ENCODE results near the gene PDZRN3. TPM values are rescaled to one million over a fixed set of nuclear protein-coding genes. Genes with fewer than 3 reads are reported as not detected.

Gene PDZRN3
- total RNA-seq, 1 experiment from 2014 or later, result 5.9 TPM

DNA sequence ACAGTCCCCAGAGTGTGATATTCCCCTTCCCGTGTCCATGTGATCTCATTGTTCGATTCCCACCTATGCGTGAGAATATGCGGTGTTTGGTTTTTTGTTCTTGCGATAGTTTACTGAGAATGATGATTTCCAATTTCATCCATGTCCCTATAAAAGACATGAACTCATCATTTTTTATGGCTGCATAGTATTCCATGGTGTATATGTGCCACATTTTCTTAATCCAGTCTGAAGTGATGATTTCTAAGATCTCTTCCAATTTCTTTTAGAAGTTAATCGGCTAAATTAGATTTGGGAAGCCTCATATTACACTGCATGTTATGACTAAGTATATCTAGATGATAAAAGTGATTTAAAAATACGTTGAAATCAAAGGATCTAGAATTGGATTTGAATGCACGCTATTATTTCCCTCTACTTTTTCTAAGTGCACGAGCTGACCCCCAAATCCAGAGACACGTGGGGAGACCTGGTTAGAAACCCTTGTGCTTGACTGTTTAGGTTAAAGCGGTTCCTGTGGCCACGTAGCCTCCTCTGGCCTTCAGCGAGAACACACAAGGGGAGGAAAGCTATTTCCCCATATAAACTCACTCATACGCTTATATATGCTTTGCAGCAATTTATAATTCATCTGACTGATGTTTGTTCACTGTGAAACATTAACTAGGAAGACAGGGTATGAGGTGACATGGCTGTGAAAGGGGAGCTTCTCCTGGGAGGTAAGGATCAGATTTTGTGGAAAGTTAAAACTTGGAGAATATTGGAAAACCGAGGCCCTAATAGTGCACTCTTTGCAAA lies 243.8 kb downstream of the PDZRN3 start:
- H3K4me1 ChIP-seq (ENCODE audit: insufficient read depth, low read length), result no peaks in the 10 kb centered on the region
- TF ChIP-seq, protein P1, sequence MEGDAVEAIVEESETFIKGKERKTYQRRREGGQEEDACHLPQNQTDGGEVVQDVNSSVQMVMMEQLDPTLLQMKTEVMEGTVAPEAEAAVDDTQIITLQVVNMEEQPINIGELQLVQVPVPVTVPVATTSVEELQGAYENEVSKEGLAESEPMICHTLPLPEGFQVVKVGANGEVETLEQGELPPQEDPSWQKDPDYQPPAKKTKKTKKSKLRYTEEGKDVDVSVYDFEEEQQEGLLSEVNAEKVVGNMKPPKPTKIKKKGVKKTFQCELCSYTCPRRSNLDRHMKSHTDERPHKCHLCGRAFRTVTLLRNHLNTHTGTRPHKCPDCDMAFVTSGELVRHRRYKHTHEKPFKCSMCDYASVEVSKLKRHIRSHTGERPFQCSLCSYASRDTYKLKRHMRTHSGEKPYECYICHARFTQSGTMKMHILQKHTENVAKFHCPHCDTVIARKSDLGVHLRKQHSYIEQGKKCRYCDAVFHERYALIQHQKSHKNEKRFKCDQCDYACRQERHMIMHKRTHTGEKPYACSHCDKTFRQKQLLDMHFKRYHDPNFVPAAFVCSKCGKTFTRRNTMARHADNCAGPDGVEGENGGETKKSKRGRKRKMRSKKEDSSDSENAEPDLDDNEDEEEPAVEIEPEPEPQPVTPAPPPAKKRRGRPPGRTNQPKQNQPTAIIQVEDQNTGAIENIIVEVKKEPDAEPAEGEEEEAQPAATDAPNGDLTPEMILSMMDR (conservative IDR thresholded peaks at IDR 0.05), result no peak
- H3K4me1 Mint-ChIP-seq, result no peaks in the 10 kb centered on the region; a peak in 1 of 4 replicates
- H2BK20ac ChIP-seq (ENCODE audit: low read depth, low read length, poor library complexity, severe bottlenecking), result no peak overlapping the region
- no peaks in the 10 kb centered on the region for H4K20me1 ChIP-seq (ENCODE audit: control insufficient read depth, insufficient read depth, insufficient read length)
- H2AFZ ChIP-seq (ENCODE audit: low read length), result no peak overlapping the region
- no peak overlapping the region for H3K56ac ChIP-seq (ENCODE audit: insufficient read length, low read depth, low read length)
- H3K79me1 ChIP-seq (ENCODE audit: insufficient read depth, low read depth, low read length, poor library complexity, severe bottlenecking), result no peaks in the 10 kb centered on the region
- H3K4me2 ChIP-seq (ENCODE audit: insufficient read depth, insufficient read length, low read length), result no peak overlapping the region
- no peak overlapping the region for H3K27ac ChIP-seq (ENCODE audit: insufficient read length, low read depth, low read length)
- H3K14ac ChIP-seq (ENCODE audit: insufficient read depth, low read length), result no peak overlapping the region
- no peaks in the 10 kb centered on the region for H3K23me2 ChIP-seq (ENCODE audit: insufficient read length, low read depth, low read length, poor library complexity, severe bottlenecking)
- H3K23ac ChIP-seq (ENCODE audit: insufficient read length, low read depth, low read length), result no peak overlapping the region
- H2AK5ac ChIP-seq (ENCODE audit: insufficient read length, low read length), result no peak overlapping the region
- no peaks in the 10 kb centered on the region for H3K27me3 Mint-ChIP-seq (ENCODE audit: low read depth)
- no peak overlapping the region for H2BK5ac ChIP-seq (ENCODE audit: insufficient read length, low read length)
- no peak overlapping the region for H2BK15ac ChIP-seq (ENCODE audit: low read depth, low read length)
- H2BK120ac ChIP-seq (ENCODE audit: low read depth, low read length, poor library complexity, severe bottlenecking), result no peak overlapping the region
- no peak overlapping the region for H3K9ac ChIP-seq (ENCODE audit: extremely low read depth, insufficient read length, low read length)
- no peaks in the 10 kb centered on the region for H3K27me3 ChIP-seq (ENCODE audit: insufficient read depth, low read length)
- no peak overlapping the region for H4K8ac ChIP-seq (replicated peaks; ENCODE audit: insufficient read length, low read depth, low read length)
- no peak overlapping the region for H3K4ac ChIP-seq (ENCODE audit: low read depth, low read length)
- peaks cover 5 to 26% (median 16%) of the 10 kb centered on the region in 3 experiments; a peak in 6 of 7 replicates for H3K36me3 Mint-ChIP-seq (ENCODE audit: insufficient read depth in 1 of 3, low read depth in 3 of 3)
- H3K18ac ChIP-seq (ENCODE audit: insufficient read length, low read depth, low read length), result no peak overlapping the region
- no peaks in the 10 kb centered on the region for H3K79me2 ChIP-seq (ENCODE audit: insufficient read depth, low read length)
- peak overlapping the region in 1 of 3 experiments; percentile 21; a peak in 1 of 7 replicates for H3K27ac Mint-ChIP-seq
- no peak overlapping the region for H3K4me3 Mint-ChIP-seq
- no peak for DNase-seq
- no peak overlapping the region for H2BK12ac ChIP-seq (ENCODE audit: insufficient read length, low read depth, low read length)
- no peak overlapping the region for H3T11ph ChIP-seq (ENCODE audit: low read length)
- no peaks in the 10 kb centered on the region for H3K9me3 ChIP-seq (ENCODE audit: control insufficient read depth, low read depth, low read length)
- no CpG with 5 or more reads among the region's 15 CpGs for WGBS (ENCODE audit: extremely low coverage, insufficient read length, low lambda C conversion rate)
- H4K91ac ChIP-seq (ENCODE audit: insufficient read length, low read depth, low read length), result no peak overlapping the region
- H3K9me3 Mint-ChIP-seq, result no peaks in the 10 kb centered on the region
- H4K5ac ChIP-seq (ENCODE audit: insufficient read length, low read depth, low read length), result no peak overlapping the region

Measured in H9 (cell line).